SK-N-SH (cell line): ENCODE results near the gene KIF18B. TPM values are rescaled to one million over a fixed set of nuclear protein-coding genes. Genes with fewer than 3 reads are reported as not detected.

Experiments used
- CTCF ChIA-PET: fragments of 300-600, 350-600 bp; formaldehyde crosslinking; extraction: SDS; loops from one replicate; lab custom pipeline; 2021; lab: Yijun Ruan, JAX
- POLR2A ChIA-PET: fragments of 350-600 bp; sonication (Branson Sonifier 250); formaldehyde crosslinking; extraction: SDS; loops from one replicate; lab custom pipeline; 2020; ENCODE audit warnings: antibody characterized with exemption, inconsistent platforms; lab: Yijun Ruan, JAX
- DNase-seq: peaks from one replicate; pipeline ENCODE4 v3.0.0; 2012
- H2AFZ ChIP-seq: fragments of 200-600 bp; sonication (generic); 2 replicates; pipeline ENCODE4 v1.8.1; 2016; ENCODE audit warnings: antibody characterized with exemption, mild to moderate bottlenecking, low read depth
- H3F3A ChIP-seq: fragments of 200-600 bp; sonication (generic); replicated peaks from 2 replicates; pipeline ENCODE3; 2016; ENCODE audit warnings: antibody characterized with exemption, mild to moderate bottlenecking; ENCODE audit not compliant: insufficient read depth
- H3K27ac ChIP-seq, 2 experiments: fragments of 200-500 bp in 1 of 2; fragments of 200-600 bp in 1 of 2; sonication (Bioruptor generic) in 1 of 2; sonication (generic), shearing (Covaris generic) in 1 of 2; 2 replicates each; pipeline versions ENCODE4 v1.5.1 to v1.6.1; 2014 to 2016; ENCODE audit warnings: low read depth in 2 of 2, inconsistent platforms in 1 of 2, low read length in 1 of 2, mild to moderate bottlenecking in 1 of 2, mixed read lengths in 1 of 2
- H3K27me3 ChIP-seq: fragments of 200-600 bp; sonication (generic), shearing (Covaris generic); 2 replicates; pipeline ENCODE4 v1.6.1; 2016; ENCODE audit warnings: mixed run types; ENCODE audit not compliant: insufficient read depth
- H3K36me3 ChIP-seq, 2 experiments: fragments of 200-500 bp in 1 of 2; fragments of 200-600 bp in 1 of 2; sonication (Bioruptor generic) in 1 of 2; sonication (generic) in 1 of 2; replicated peaks in 1 of 2; 2 replicates each; pipeline versions ENCODE3 to v1.5.1; 2014 to 2016; ENCODE audit warnings: low read length in 1 of 2, mild to moderate bottlenecking in 1 of 2; ENCODE audit not compliant: insufficient read depth in 2 of 2, control insufficient read depth in 1 of 2
- H3K4me1 ChIP-seq, 2 experiments: fragments of 200-500 bp in 1 of 2; fragments of 200-600 bp in 1 of 2; sonication (Bioruptor generic) in 1 of 2; sonication (generic), shearing (Covaris generic) in 1 of 2; 2 replicates each; pipeline versions ENCODE4 v1.5.1 to v1.6.1; 2014 to 2016; ENCODE audit warnings: low read depth in 1 of 2, low read length in 1 of 2, mixed run types in 1 of 2; ENCODE audit not compliant: insufficient read depth in 2 of 2, control insufficient read depth in 1 of 2
- H3K4me2 ChIP-seq: fragments of 200-600 bp; sonication (generic), shearing (Covaris generic); 2 replicates; pipeline ENCODE4 v1.6.1; 2017; ENCODE audit warnings: mixed run types
- H3K4me3 ChIP-seq, 2 experiments: fragments of 200-500 bp in 1 of 2; fragments of 200-600 bp in 1 of 2; sonication (Bioruptor generic) in 1 of 2; sonication (generic), shearing (Covaris generic) in 1 of 2; 2 replicates each; pipeline versions ENCODE4 v1.5.1 to v1.8.1; 2014 to 2016; ENCODE audit warnings: low read depth in 2 of 2, inconsistent platforms in 1 of 2, low read length in 1 of 2, mild to moderate bottlenecking in 1 of 2, mixed read lengths in 1 of 2, moderate library complexity in 1 of 2
- H3K79me2 ChIP-seq: fragments of 200-600 bp; sonication (generic); 2 replicates; pipeline ENCODE4 v1.8.1; 2017; ENCODE audit warnings: mild to moderate bottlenecking; ENCODE audit not compliant: insufficient read depth
- H3K9ac ChIP-seq: fragments of 200-600 bp; sonication (generic); 2 replicates; pipeline ENCODE4 v1.6.1; 2017; ENCODE audit warnings: mixed run types
- H3K9me2 ChIP-seq: fragments of 200-600 bp; sonication (generic); 2 replicates; pipeline ENCODE4 v1.6.1; 2017; ENCODE audit warnings: mixed run types
- H3K9me3 ChIP-seq: fragments of 200-600 bp; sonication (generic); 2 replicates; pipeline ENCODE4 v1.6.1; 2017; ENCODE audit warnings: mixed run types, mild to moderate bottlenecking, moderate library complexity
- H4K20me1 ChIP-seq: fragments of 200-600 bp; sonication (generic); 2 replicates; pipeline ENCODE4 v1.6.1; 2017; ENCODE audit warnings: mild to moderate bottlenecking, mixed run types; ENCODE audit not compliant: insufficient read depth
- CHD2 ChIP-seq: fragments of 150-350 bp; IDR thresholded peaks from 2 replicates; pipeline ENCODE4 v1.6.1; 2018; ENCODE audit warnings: low read length; ENCODE audit not compliant: partially characterized antibody
- CTCF ChIP-seq: fragments of 200-600 bp; sonication (generic); IDR thresholded peaks from 2 replicates; pipeline ENCODE4 v1.6.1; 2017; ENCODE audit warnings: antibody characterized with exemption, mild to moderate bottlenecking, moderate library complexity
- ELF1 ChIP-seq: IDR thresholded peaks from 2 replicates; pipeline ENCODE4 v1.4.0; 2012
- EP300 ChIP-seq, 2 experiments: IDR thresholded peaks; 2 replicates each; pipeline versions ENCODE4 v1.4.0 to v1.6.1; 2012; ENCODE audit warnings: borderline replicate concordance in 1 of 2, low read depth in 1 of 2, low read length in 1 of 2
- EZH2phosphoT487 ChIP-seq: fragments of 200-600 bp; sonication (generic); IDR thresholded peaks from 2 replicates; pipeline ENCODE4 v1.6.1; 2017; ENCODE audit warnings: low read depth, mixed run types, mild to moderate bottlenecking, antibody characterized with exemption, moderate library complexity, borderline replicate concordance
- IRF3 ChIP-seq: fragments of 150-350 bp; IDR thresholded peaks from 2 replicates; pipeline ENCODE4 v1.6.1; 2016; ENCODE audit warnings: mild to moderate bottlenecking, low read depth, low read length
- MAX ChIP-seq: IDR thresholded peaks from 2 replicates; pipeline ENCODE4 v1.4.0; 2012; ENCODE audit warnings: low read depth
- MEF2A ChIP-seq: IDR thresholded peaks from 2 replicates; pipeline ENCODE4 v1.4.0; 2012; ENCODE audit warnings: low read depth, borderline replicate concordance
- NFIC ChIP-seq: IDR thresholded peaks from 2 replicates; pipeline ENCODE4 v1.4.0; 2012; ENCODE audit warnings: borderline replicate concordance
- NRF1 ChIP-seq: IDR thresholded peaks from 2 replicates; pipeline ENCODE4 v1.6.1; 2012; ENCODE audit warnings: low read depth, mild to moderate bottlenecking, low read length
- PBX3 ChIP-seq: IDR thresholded peaks from 2 replicates; pipeline ENCODE4; 2012
- RCOR1 ChIP-seq: fragments of 150-350 bp; IDR thresholded peaks from 2 replicates; pipeline ENCODE4 v1.6.1; 2017; ENCODE audit warnings: antibody characterized with exemption, low read length
- TAF1 ChIP-seq: IDR thresholded peaks from 2 replicates; pipeline ENCODE4 v1.6.1; 2012; ENCODE audit warnings: low read depth, mild to moderate bottlenecking, low read length, moderate library complexity, borderline replicate concordance
- YY1 ChIP-seq: IDR thresholded peaks from 2 replicates; pipeline ENCODE4 v1.4.0; 2012; ENCODE audit warnings: low read depth, mild to moderate bottlenecking
- ZBTB33 ChIP-seq: IDR thresholded peaks from 2 replicates; pipeline ENCODE4 v1.4.0; 2012; ENCODE audit warnings: low read depth, borderline replicate concordance
- WGBS: methylation state at CpG from one replicate; pipeline ENCODE4 v1.1.6; 2017; ENCODE audit warnings: low lambda C conversion rate; 5-methylcytosine and 5-hydroxymethylcytosine counted together
- polyA plus RNA-seq, 3 experiments: library from polyadenylated mRNA; depleted of rRNA; stranded (reverse); fragments of >200 nt; gene quantifications; 2 replicates each; pipeline ENCODE4 v1.2.3, GENCODE V29; 2012

KIF18B gene
- polyA plus RNA-seq, 1 of the 3 experiments (the other 2 are of a cell fraction), result 14.7 TPM

- no peaks in the 10 kb centered on the region for H3K9me2 ChIP-seq
- 87% methylated on average over 3 of the region's 3 CpGs for WGBS
- POLR2A ChIA-PET, result no interaction called here
- no peaks in the 10 kb centered on the region for H4K20me1 ChIP-seq
- H3F3A ChIP-seq, result no peaks in the 10 kb centered on the region
- TF ChIP-seq EZH2phosphoT487 (no peak), MAX (no peak), NRF1 (no peak), RCOR1 (no peak), TAF1 (no peak), CHD2 (no peak), EP300 (IDR thresholded peaks at IDR 0.05; ENCODE audit: borderline replicate concordance in 1 of 2, low read depth in 1 of 2, low read length in 1 of 2) (no peak), IRF3 (no peak), MEF2A (no peak), CTCF (no peak), PBX3 (no peak), ZBTB33 (no peak), NFIC (no peak), ELF1 (no peak), YY1 (no peak)
- TF ChIP-seq, all 33 proteins: peak for 0
- no peak overlapping the region for H3K4me3 ChIP-seq
- H3K27ac ChIP-seq, result no peak overlapping the region
- H3K4me2 ChIP-seq, result no peak overlapping the region
- H3K79me2 ChIP-seq, result no peaks in the 10 kb centered on the region
- no peaks in the 10 kb centered on the region for H3K27me3 ChIP-seq
- no peaks in the 10 kb centered on the region for H3K9me3 ChIP-seq
- no peak overlapping the region for H2AFZ ChIP-seq
- no peak for DNase-seq
- CTCF ChIA-PET, result interaction anchor here (1.0 to 1.4 kb wide), 3 partner anchors 11 to 40 kb away, joined by 3 to 4 read pairs (median 3); no protein-coding TSS in a partner anchor
- no peak overlapping the region for H3K9ac ChIP-seq
- peaks cover 0 to 18% of the 10 kb centered on the region in 2 experiments; a peak in 1 of 4 replicates for H3K4me1 ChIP-seq
- H3K36me3 ChIP-seq, result no peaks in the 10 kb centered on the region
Observed at GRCh38 chr17:44982113-44982702, 34.6 kb upstream of the KIF18B start.
